ENCODE measurements around the gene DNAJC18.
"Not testable (repeated sequence)": the region's sequence is repeated elsewhere in the genome, so short reads cannot be mapped to it uniquely, and the experiment has no call there.

DNAJC18 gene

GRCh38 chr5:139439013-139439903 is at the start of gene DNAJC18:
Gene DNAJC18, minus strand, starts transcription at chr5:139439525. Its CDS starts 80 bp downstream, at chr5:139439445.
- H3K27ac ChIP-seq, result peak within 1 kb of the TSS; percentile 86
- no peak for TF ChIP-seq CTCF (conservative IDR thresholded peaks at IDR 0.05)

- no peak for TF ChIP-seq CTCF (conservative IDR thresholded peaks at IDR 0.05)
- H3K27ac ChIP-seq, result no peak overlapping the region
These were observed 48.9 kb upstream of the DNAJC18 start for GRCh38 chr5:139488260-139488659.

- H3K27ac ChIP-seq, result no peak overlapping the region
- no peak for TF ChIP-seq CTCF (conservative IDR thresholded peaks at IDR 0.05)
These were observed 46.9 kb upstream of the DNAJC18 start for GRCh38 chr5:139486201-139486600.

GRCh38 chr5:139482890-139483208 is 43.5 kb upstream of the DNAJC18 start:
- H3K27ac ChIP-seq, result peak overlapping the region; percentile 71

- H3K27ac ChIP-seq, result peak within 1 kb of the TSS; percentile 71
- TF ChIP-seq CTCF (conservative IDR thresholded peaks at IDR 0.05), result no peak
These were observed 42.9 kb upstream of the DNAJC18 start, which contains the start of gene STING1 for GRCh38 chr5:139482050-139482889. Gene STING1, minus strand, starts transcription at chr5:139482758. Its CDS starts 1,054 bp downstream, at chr5:139481704.

- peak overlapping the region; percentile 71 for H3K27ac ChIP-seq
- no peak for TF ChIP-seq CTCF (conservative IDR thresholded peaks at IDR 0.05)
These were observed 42.3 kb upstream of the DNAJC18 start for GRCh38 chr5:139481580-139482049.

GRCh38 chr5:139481122-139481533 is 41.8 kb upstream of the DNAJC18 start:
- no peak for TF ChIP-seq CTCF (conservative IDR thresholded peaks at IDR 0.05)
- no peak overlapping the region; the same call in 1 of the 2 replicates for H3K27ac ChIP-seq

GRCh38 chr5:139479729-139480128 is 40.4 kb upstream of the DNAJC18 start:
- H3K27ac ChIP-seq, result not testable (repeated sequence)

GRCh38 chr5:139478657-139479423 is 39.5 kb upstream of the DNAJC18 start:
- H3K27ac ChIP-seq, result not testable (repeated sequence)

All from VCaP (cell line).